Muscle layer of colon (tissue), 2 donors: Measurements from ENCODE around the gene NTPCR.

Experiments
- H3K27ac ChIP-seq: one replicate; pipeline ENCODE4 v1.7.0; 2013; ENCODE audit warnings: low read depth, mild to moderate bottlenecking, low read length, moderate library complexity
- H3K27me3 ChIP-seq, 2 donors: one replicate each; pipeline ENCODE4 v1.7.0; 2013; ENCODE audit warnings: low read length in 2 of 2, mild to moderate bottlenecking in 2 of 2; ENCODE audit not compliant: insufficient read depth in 2 of 2, control insufficient read depth in 1 of 2
- H3K36me3 ChIP-seq: one replicate; pipeline ENCODE4 v1.7.0; 2013; ENCODE audit warnings: mild to moderate bottlenecking, low read length; ENCODE audit not compliant: insufficient read depth
- H3K4me1 ChIP-seq: one replicate; pipeline ENCODE4 v1.7.0; 2013; ENCODE audit warnings: mild to moderate bottlenecking, low read length; ENCODE audit not compliant: insufficient read depth
- H3K4me3 ChIP-seq, 2 donors: one replicate each; pipeline ENCODE4 v1.7.0; 2013; ENCODE audit warnings: low read length in 2 of 2, low read depth in 1 of 2, mild to moderate bottlenecking in 1 of 2, moderate library complexity in 1 of 2
- H3K9ac ChIP-seq: one replicate; pipeline ENCODE4 v1.7.0; 2013; ENCODE audit warnings: low read length
- H3K9me3 ChIP-seq: one replicate; pipeline ENCODE4 v1.7.0; 2013; ENCODE audit warnings: mild to moderate bottlenecking, low read length
- donor health status: abdominal sarcoma.
- donor health status: Adenocarcinoma of cecum.

NTPCR gene

DNA sequence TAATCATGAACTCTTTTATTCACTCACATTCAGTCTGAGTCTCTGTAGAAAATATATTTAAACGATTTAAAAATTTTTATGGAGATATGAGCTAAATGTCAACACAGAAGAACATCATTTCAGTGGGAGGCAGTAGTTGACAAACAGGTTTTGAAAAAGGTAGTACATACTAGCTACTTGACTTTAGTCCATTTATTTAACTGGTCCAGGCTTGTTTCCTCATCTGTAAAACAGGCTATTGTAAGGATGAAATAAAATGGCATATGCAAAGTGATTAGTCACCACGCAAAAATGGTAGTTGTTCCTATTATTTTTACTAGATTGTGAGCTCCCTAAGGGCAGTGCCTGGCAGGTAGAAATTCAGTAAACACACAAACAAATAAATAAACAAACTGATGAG is 75.2 kb downstream of the NTPCR start:
- H3K9me3 ChIP-seq: no peaks in the 10 kb centered on the region
- no peaks in the 10 kb centered on the region for H3K27me3 ChIP-seq
- no peak overlapping the region for H3K9ac ChIP-seq
- no peak overlapping the region for H3K27ac ChIP-seq
- no peaks in the 10 kb centered on the region for H3K36me3 ChIP-seq
- H3K4me3 ChIP-seq: no peak overlapping the region
- H3K4me1 ChIP-seq: no peaks in the 10 kb centered on the region

DNA sequence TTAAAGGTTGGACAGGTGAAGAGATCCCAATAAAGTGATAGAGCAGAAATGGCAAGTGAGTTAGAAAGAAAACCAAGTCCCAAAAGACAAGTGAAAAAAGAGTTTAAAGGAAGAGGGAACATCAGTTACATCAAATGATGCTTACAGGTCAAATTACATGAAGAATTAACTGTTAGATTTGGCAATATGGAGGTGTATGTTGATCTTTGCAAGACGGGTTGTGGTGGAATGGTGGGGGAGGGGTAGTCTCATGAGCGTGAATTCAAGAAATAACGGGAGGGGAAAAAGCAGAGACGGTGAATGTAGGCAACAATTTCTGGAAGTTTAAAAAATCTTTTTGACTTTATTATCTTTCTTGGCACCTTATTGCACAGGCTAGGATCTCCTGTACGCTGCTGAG is 76.6 kb downstream of the NTPCR start:
- no peaks in the 10 kb centered on the region for H3K9me3 ChIP-seq
- H3K4me1 ChIP-seq: no peaks in the 10 kb centered on the region
- no peak overlapping the region for H3K9ac ChIP-seq
- H3K36me3 ChIP-seq: no peaks in the 10 kb centered on the region
- no peak overlapping the region for H3K4me3 ChIP-seq
- H3K27me3 ChIP-seq: no peaks in the 10 kb centered on the region
- H3K27ac ChIP-seq: no peak overlapping the region

DNA sequence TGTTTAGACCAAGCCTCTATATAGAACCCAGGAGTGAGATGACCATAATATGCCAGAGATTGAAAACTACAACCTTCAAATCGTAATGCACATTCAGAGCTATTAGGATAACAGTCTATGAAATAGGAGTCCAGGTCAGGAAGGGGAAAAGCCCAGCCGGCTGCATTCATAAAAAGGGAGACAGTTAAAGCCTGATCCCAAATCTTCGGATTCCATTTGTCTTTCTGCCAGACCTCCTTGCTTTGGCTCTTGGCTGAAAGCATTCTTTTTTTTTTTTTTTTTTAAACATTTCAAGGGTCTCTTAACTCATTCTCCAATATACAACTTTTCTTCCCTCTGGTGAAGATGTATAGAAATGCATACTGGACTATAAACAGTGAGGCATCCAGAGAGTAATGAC is 81.1 kb downstream of the NTPCR start:
- H3K4me1 ChIP-seq: no peaks in the 10 kb centered on the region
- H3K9me3 ChIP-seq: no peaks in the 10 kb centered on the region
- no peaks in the 10 kb centered on the region for H3K27me3 ChIP-seq
- H3K27ac ChIP-seq: no peak overlapping the region
- H3K36me3 ChIP-seq: no peaks in the 10 kb centered on the region
- no peak overlapping the region for H3K4me3 ChIP-seq
- no peak overlapping the region for H3K9ac ChIP-seq

DNA sequence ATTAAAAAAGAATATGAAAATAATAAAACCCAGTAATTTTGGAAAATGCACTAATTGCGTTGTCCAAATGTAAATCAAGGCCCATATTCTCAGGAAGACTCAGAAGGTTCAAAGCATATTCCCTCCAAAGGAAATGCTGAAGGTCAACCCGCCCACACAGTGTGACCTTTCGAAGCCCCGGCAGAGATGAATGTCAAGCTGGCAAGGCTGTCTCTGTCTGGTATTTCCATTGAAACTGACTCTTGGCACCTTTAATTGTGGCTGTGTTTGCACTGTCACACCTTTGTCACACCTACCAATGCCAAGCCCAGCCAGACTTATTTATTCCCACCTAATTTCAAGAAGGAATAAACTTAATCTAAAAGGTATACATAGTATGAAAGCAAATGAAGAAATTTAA is 82.5 kb downstream of the NTPCR start:
- Histone ChIP-seq H3K27me3 (no peaks in the 10 kb centered on the region), H3K36me3 (no peaks in the 10 kb centered on the region), H3K4me3 (no peak overlapping the region), H3K9me3 (no peaks in the 10 kb centered on the region), H3K4me1 (no peaks in the 10 kb centered on the region), H3K9ac (no peak overlapping the region), H3K27ac (no peak overlapping the region)

DNA sequence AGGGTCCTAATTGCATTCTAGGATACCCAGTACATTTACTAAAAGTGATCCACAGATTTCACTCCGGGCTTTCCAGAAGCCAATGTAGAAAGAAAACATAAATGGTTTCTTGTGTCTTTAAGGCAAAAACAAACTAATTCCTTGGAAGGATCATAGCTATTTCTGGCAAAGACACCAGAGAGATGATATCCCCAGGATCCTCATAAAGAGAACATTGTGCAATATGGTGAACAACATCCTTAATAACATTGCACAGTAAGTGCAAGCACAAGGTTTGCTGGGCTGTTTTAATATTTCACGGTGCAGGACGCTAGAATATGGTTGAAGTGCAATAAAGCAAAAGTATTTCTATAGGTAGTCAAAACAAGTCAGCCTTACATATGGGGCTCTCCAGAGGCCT is 83.0 kb downstream of the NTPCR start:
- H3K9ac ChIP-seq: no peak overlapping the region

More for the DNA sequence above, 83.0 kb downstream of the NTPCR start:
- Histone ChIP-seq H3K4me3 (no peak overlapping the region), H3K9me3 (no peaks in the 10 kb centered on the region), H3K27ac (no peak overlapping the region), H3K4me1 (no peaks in the 10 kb centered on the region), H3K36me3 (no peaks in the 10 kb centered on the region), H3K27me3 (no peaks in the 10 kb centered on the region)
